Thyroid gland (tissue), 4 donors: ENCODE measurements around the gene EEFSEC.

Experiments
- POLR2A ChIP-seq, 2 donors: fragments of 450-650 bp; IDR thresholded peaks; one replicate each; pipeline ENCODE4 v1.6.1; 2017; ENCODE audit warnings: antibody characterized with exemption in 2 of 2, mild to moderate bottlenecking in 2 of 2, moderate library complexity in 1 of 2
- TF ChIP-seq, protein P1 (sequence below), 6 experiments: fragments of 200-600 bp in 3 of 6; fragments of 450-650 bp in 3 of 6; sonication (generic) in 3 of 6; IDR thresholded peaks; one replicate each; pipeline ENCODE4 v1.5.1; 2016 to 2019; ENCODE audit warnings: antibody characterized with exemption in 6 of 6, mild to moderate bottlenecking in 2 of 6, inconsistent platforms in 1 of 6, moderate library complexity in 1 of 6

DNA sequence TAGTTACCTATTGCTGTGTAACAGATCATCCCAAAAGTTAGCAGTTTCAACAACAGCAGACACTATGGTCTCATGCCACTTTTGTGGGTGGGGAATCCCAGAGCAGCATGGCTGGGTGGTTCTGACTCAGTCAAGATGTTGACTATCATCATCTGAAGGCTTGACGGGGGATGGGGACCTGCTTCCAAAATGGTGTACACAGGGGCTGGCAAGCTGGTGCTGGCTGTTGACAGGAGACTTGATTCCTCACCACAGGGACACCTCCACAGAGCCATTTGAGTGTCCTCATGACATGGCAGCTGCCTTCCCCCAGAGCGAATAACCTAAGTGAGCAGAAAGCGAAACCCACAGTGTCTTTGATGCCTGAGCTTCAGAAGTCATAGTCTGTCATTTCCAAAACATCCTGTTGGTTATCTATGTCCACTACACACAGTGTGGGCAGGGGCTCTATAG lies 294.3 kb downstream of the EEFSEC start:
- TF ChIP-seq POLR2A (IDR thresholded peaks at IDR 0.05): no peak
- TF ChIP-seq, protein P1, sequence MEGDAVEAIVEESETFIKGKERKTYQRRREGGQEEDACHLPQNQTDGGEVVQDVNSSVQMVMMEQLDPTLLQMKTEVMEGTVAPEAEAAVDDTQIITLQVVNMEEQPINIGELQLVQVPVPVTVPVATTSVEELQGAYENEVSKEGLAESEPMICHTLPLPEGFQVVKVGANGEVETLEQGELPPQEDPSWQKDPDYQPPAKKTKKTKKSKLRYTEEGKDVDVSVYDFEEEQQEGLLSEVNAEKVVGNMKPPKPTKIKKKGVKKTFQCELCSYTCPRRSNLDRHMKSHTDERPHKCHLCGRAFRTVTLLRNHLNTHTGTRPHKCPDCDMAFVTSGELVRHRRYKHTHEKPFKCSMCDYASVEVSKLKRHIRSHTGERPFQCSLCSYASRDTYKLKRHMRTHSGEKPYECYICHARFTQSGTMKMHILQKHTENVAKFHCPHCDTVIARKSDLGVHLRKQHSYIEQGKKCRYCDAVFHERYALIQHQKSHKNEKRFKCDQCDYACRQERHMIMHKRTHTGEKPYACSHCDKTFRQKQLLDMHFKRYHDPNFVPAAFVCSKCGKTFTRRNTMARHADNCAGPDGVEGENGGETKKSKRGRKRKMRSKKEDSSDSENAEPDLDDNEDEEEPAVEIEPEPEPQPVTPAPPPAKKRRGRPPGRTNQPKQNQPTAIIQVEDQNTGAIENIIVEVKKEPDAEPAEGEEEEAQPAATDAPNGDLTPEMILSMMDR (IDR thresholded peaks at IDR 0.05): no peak
